ENCODE results near the gene SLC22A31. TPM values are rescaled to one million over a fixed set of nuclear protein-coding genes. Genes with fewer than 3 reads are reported as not detected.

The SLC22A31 gene
- total and polyA plus RNA-seq, 2 experiments from 2014 or later: not detected

DNA sequence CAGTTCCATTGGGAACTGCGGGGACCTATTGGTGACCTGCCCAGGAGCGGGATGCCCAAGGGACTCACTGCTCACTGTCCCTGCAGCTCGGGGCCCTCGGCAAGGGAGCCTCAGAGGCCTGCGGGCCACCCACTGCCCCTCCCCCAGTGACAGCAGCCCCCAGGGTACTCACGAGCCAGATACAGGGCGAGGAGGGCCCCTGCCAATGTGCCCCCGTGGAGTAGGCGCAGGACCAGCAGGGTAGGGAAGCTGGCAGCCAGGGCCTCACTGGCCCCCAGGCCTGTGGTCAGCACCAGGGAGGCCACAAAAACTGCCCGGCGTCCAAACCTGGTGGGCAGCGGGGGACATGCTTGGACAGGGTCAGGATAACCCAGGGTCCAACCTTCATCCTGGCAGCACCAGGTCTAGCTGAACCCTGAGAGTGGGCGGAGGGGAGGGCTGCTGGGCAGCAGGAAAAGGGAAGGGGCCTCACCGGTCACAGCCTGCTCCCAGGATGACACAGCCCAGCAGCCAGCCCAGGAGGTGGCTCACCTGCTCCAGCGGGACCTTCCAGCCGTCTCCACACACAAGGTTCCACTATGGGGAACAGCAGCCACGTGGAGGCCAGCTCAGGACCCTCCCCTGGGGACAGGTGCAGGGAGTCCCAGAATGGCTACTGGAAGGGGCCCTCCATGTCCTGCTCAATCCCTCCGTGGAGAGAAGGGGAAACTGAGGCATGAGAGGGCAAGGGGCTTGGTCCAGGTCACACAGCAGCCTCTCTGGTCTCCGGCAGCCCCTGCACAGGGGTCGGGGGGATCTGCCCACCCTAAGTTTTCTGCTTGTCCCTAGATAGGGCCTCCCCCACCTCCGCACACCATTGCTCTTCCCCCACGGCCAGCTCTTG is 855 bp downstream of the SLC22A31 start:
- DNase-seq: no peak
- H3K4me1 ChIP-seq (ENCODE audit: insufficient read depth): no peaks in the 10 kb centered on the region
- no peaks in the 10 kb centered on the region for H3K36me3 ChIP-seq (ENCODE audit: low read depth)
- H2AFZ ChIP-seq: no peak overlapping the region
- no peaks in the 10 kb centered on the region for H3K79me2 ChIP-seq (ENCODE audit: insufficient read depth)
- H3K9me3 ChIP-seq (ENCODE audit: low read depth): no peaks in the 10 kb centered on the region
- H3K9ac ChIP-seq: no peak overlapping the region
- H4K20me1 ChIP-seq (ENCODE audit: insufficient read depth): no peaks in the 10 kb centered on the region
- no peak overlapping the region for H3K27ac ChIP-seq
- 68 to 69% methylated on average over 22 of the region's 22 CpGs for WGBS, 2 experiments (ENCODE audit: low coverage in 1 of 2, low lambda C conversion rate in 2 of 2, missing lambda C conversion rate in 2 of 2)
- H3K4me3 ChIP-seq: no peak overlapping the region
- peaks cover 16% of the 10 kb centered on the region for H3F3A ChIP-seq (ENCODE audit: insufficient read depth)
- in situ Hi-C loops (cut with MboI): no loop called here
- no peaks in the 10 kb centered on the region for H3K9me2 ChIP-seq (ENCODE audit: insufficient read depth)
- peaks cover 36% of the 10 kb centered on the region for H3K27me3 ChIP-seq (replicated peaks; ENCODE audit: insufficient read depth)
- no peak for TF ChIP-seq EZH2phosphoT487 (IDR thresholded peaks at IDR 0.05; ENCODE audit: insufficient read depth, low read depth)
- no peak for TF ChIP-seq EZH2 (IDR thresholded peaks at IDR 0.05; ENCODE audit: insufficient read depth, poor library complexity, severe bottlenecking)
- no peak overlapping the region for H3K4me2 ChIP-seq (ENCODE audit: unreplicated experiment)

DNA sequence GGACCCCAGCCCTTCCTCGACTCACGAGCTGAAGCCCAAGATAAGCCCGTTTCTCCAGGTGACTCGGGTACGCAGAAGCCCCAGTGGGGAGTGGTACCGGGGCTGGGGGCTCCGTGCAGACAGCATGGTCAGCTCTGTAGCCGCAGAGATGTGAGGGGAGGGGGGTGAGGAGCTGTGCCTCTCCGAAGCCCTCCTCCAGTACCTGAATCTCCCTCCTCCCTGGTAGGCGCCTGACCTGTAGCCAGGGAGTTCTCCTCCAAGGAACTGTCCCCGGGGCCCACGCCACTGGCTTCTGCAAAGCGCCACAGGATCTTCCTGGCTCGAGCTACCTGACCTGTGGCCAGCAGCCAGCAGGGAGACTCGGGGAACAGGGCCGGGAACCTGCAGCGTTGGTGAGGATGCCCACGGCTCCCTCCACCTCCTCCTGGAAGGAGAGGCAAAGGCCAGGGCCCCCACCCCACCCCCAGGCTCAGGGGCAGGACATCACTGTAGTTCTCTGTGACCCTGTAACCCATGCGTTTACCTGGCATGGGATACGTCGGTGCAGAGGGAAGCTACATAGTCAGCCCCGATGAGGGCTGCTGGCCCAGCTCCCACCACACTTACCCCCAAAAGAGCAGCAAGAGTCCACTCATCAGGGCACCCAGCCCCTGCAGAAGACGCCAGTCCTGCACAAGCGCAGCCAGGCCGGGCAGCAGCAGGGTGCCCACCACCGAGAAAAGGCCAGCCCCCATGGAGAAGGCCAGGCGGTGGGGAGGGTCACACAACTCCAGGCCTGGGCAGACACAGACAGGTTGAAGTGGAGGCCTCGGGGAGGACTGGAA is 1.7 kb downstream of the SLC22A31 start:
- Histone ChIP-seq H4K20me1 (ENCODE audit: insufficient read depth) (no peaks in the 10 kb centered on the region), H3K4me1 (ENCODE audit: insufficient read depth) (no peaks in the 10 kb centered on the region), H3K36me3 (ENCODE audit: low read depth) (no peaks in the 10 kb centered on the region), H3K27me3 (replicated peaks; ENCODE audit: insufficient read depth) (peaks cover 29% of the 10 kb centered on the region), H3K9me2 (ENCODE audit: insufficient read depth) (no peaks in the 10 kb centered on the region), H3K79me2 (ENCODE audit: insufficient read depth) (no peaks in the 10 kb centered on the region), H3K27ac (no peak overlapping the region), H3K4me2 (ENCODE audit: unreplicated experiment) (no peak overlapping the region), H2AFZ (no peak overlapping the region), H3K4me3 (no peak overlapping the region), H3F3A (ENCODE audit: insufficient read depth) (peaks cover 11% of the 10 kb centered on the region), H3K9me3 (ENCODE audit: low read depth) (no peaks in the 10 kb centered on the region), H3K9ac (no peak overlapping the region)
- in situ Hi-C loops (cut with MboI): no loop called here
- TF ChIP-seq EZH2 (IDR thresholded peaks at IDR 0.05; ENCODE audit: insufficient read depth, poor library complexity, severe bottlenecking): no peak
- no peak for TF ChIP-seq EZH2phosphoT487 (IDR thresholded peaks at IDR 0.05; ENCODE audit: insufficient read depth, low read depth)
- 79% methylated on average over 25 to 28 of the region's 28 CpGs for WGBS, 2 experiments (ENCODE audit: low coverage in 1 of 2, low lambda C conversion rate in 2 of 2, missing lambda C conversion rate in 2 of 2)
- no peak for DNase-seq

DNA sequence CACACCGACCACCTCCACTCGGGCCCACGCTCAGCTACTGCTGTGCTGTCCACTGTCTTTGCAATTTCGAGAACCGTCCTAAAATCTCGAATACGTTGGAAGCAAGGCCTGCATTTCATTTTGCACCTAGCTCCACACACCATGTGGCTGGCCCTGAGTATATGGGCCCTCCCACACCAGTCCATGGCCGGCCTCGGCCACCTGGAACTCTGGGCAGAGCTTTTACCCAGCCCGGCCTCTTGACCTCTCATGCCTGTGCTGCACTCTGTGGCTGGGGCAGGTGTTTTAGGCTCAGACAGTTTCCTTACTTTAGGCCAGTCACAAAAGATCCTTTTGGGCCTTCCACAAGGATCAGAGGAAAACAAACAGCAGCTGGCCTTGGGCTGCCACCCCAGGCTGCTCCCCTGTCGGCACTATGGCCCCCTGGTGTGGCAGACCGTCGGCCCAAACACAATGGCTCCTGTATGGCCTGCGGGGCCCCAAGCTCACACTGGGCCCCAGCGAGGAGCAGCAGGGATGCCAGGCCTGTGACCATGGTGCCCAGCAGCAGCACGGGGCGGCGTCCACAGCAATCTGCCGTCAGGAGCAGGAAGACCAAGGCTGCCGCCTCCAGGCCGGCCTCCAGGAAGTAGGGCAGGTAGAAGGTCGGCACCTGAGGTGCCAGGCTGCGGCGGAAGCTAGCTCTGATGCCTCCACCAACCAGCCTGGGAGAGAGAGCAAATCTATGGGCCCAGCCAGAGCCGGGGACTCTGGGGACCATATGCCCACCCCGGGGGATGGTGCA is 2.5 kb downstream of the SLC22A31 start:
- Histone ChIP-seq H3F3A (ENCODE audit: insufficient read depth) (peaks cover 3% of the 10 kb centered on the region), H3K9me2 (ENCODE audit: insufficient read depth) (no peaks in the 10 kb centered on the region), H3K4me2 (ENCODE audit: unreplicated experiment) (no peak overlapping the region), H3K9ac (no peak overlapping the region), H4K20me1 (ENCODE audit: insufficient read depth) (no peaks in the 10 kb centered on the region), H3K79me2 (ENCODE audit: insufficient read depth) (no peaks in the 10 kb centered on the region), H2AFZ (no peak overlapping the region), H3K36me3 (ENCODE audit: low read depth) (no peaks in the 10 kb centered on the region), H3K4me1 (ENCODE audit: insufficient read depth) (no peaks in the 10 kb centered on the region), H3K27ac (no peak overlapping the region), H3K9me3 (ENCODE audit: low read depth) (no peaks in the 10 kb centered on the region), H3K27me3 (replicated peaks; ENCODE audit: insufficient read depth) (peaks cover 21% of the 10 kb centered on the region), H3K4me3 (no peak overlapping the region)
- DNase-seq: no peak
- in situ Hi-C loops (cut with MboI): no loop called here
- 86 to 90% methylated on average over 26 of the region's 26 CpGs for WGBS, 2 experiments (ENCODE audit: low coverage in 1 of 2, low lambda C conversion rate in 2 of 2, missing lambda C conversion rate in 2 of 2)
- no peak for TF ChIP-seq EZH2 (IDR thresholded peaks at IDR 0.05; ENCODE audit: insufficient read depth, poor library complexity, severe bottlenecking)
- TF ChIP-seq EZH2phosphoT487 (IDR thresholded peaks at IDR 0.05; ENCODE audit: insufficient read depth, low read depth): no peak

DNA sequence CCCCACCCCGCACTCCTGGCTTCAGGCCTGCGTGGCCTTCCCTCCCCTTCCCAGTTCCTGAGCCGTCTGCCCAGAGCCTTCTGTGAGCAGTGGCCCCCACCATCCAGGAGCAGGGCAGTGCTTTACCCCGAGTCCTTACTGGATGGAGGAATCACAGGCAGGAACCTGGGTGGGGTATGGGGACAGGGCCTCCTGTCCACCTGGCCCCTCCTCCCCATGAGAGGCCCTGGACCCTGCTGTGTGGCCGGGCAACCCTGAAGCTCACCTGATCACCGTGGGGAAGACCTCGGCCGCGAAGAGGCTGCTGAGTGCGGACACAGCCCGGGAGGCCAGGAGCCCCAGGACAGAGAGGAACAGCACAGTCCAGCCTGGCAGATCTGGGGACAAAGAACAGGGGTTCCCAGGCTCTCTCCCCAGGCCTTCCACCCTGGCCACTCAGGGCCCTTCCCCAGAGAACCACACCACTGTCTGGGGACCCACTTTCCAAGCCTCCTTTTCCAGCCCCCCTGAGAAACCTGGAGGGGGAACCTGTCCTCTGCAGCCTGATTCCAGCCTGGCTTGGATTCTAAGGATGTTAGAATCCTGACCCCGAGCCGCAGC is 3.2 kb downstream of the SLC22A31 start:
- Histone ChIP-seq H3K36me3 (ENCODE audit: low read depth) (no peaks in the 10 kb centered on the region), H3K4me2 (ENCODE audit: unreplicated experiment) (no peak overlapping the region), H3K9me3 (ENCODE audit: low read depth) (no peaks in the 10 kb centered on the region), H3K27me3 (replicated peaks; ENCODE audit: insufficient read depth) (peaks cover 14% of the 10 kb centered on the region), H3K9me2 (ENCODE audit: insufficient read depth) (no peaks in the 10 kb centered on the region), H3K9ac (no peak overlapping the region), H3F3A (ENCODE audit: insufficient read depth) (no peaks in the 10 kb centered on the region), H3K79me2 (ENCODE audit: insufficient read depth) (no peaks in the 10 kb centered on the region), H3K4me3 (no peak overlapping the region), H2AFZ (no peak overlapping the region), H3K27ac (no peak overlapping the region), H4K20me1 (ENCODE audit: insufficient read depth) (no peaks in the 10 kb centered on the region), H3K4me1 (ENCODE audit: insufficient read depth) (no peaks in the 10 kb centered on the region)
- no peak for DNase-seq
- WGBS, 2 experiments (ENCODE audit: low coverage in 1 of 2, low lambda C conversion rate in 2 of 2, missing lambda C conversion rate in 2 of 2): 84 to 86% methylated on average over 13 of the region's 13 CpGs
- in situ Hi-C loops (cut with MboI): no loop called here
- TF ChIP-seq EZH2phosphoT487 (IDR thresholded peaks at IDR 0.05; ENCODE audit: insufficient read depth, low read depth) (no peak), EZH2 (IDR thresholded peaks at IDR 0.05; ENCODE audit: insufficient read depth, poor library complexity, severe bottlenecking) (no peak)

Measured in GM23248 (cell line).